Measurements from ENCODE around the gene GSAP.
A peak's percentile ranks its signal among the peaks of the same experiment; 100 is the strongest.
"Not testable (repeated sequence)": the region's sequence is repeated elsewhere in the genome, so short reads cannot be mapped to it uniquely, and the experiment has no call there.

Gene GSAP

DNA sequence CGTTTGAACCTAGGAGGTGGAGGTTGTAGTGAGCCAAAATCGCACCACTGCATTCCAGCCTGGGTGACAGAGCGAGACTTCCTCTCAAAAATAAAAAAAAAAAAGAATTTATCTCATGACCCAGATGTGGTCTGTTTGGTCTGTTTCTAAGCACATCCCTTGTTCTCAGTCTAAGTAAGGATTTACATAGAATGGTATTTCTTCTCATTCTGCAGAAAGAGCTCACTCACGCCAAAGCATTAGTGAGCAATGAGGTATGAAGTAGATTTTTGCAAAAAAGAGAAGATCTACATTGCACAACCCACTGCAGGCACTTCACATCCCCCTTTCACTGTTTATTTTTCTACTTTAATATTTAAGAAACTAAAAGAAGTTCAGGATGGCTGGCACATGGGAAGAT lies 140.0 kb downstream of the GSAP start:
- DNase-seq, result no peak

- DNase-seq, result not testable (repeated sequence)
Measured at GRCh38 chr7:77275663-77276062, 140.5 kb downstream of the GSAP start.

- DNase-seq, result no peak
Measured at GRCh38 chr7:77271766-77272165, 144.4 kb downstream of the GSAP start.

- DNase-seq, result no peak
Measured at GRCh38 chr7:77270094-77270480, 146.1 kb downstream of the GSAP start.

DNA sequence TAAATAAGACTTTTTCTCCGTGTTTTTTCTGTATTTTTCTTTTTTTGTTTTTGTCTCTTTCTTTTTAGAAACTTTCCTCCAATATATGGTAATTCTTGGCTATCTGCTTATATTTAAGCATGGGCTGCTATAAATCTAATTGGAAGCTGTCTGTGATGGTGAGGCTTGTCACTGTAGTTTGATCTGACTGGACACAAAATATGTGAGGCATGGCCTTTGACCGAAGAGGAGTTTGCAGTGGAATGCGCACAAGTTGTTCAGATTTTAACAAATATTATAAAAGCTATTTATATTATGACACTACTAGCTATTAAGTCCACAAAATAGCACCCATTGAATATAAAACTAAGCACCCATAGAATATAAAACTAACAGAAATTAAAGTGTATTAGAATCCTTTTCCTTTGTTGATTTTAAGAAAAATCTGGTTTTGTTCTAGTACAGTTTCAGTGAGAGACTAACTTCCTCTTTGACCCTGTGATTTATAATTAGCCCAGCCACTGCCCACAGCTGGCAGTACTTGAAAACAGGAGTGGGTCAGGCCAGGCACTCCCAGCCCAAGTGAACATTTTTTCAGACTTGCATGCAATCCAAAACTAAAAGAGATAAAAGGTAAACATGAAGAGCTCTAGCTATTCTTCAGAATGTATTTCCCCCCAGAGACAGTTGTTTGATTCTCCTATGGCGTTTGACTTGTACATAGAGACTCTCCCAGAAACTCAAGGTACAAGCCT lies 146.6 kb downstream of the GSAP start:
- no peak for DNase-seq

DNA sequence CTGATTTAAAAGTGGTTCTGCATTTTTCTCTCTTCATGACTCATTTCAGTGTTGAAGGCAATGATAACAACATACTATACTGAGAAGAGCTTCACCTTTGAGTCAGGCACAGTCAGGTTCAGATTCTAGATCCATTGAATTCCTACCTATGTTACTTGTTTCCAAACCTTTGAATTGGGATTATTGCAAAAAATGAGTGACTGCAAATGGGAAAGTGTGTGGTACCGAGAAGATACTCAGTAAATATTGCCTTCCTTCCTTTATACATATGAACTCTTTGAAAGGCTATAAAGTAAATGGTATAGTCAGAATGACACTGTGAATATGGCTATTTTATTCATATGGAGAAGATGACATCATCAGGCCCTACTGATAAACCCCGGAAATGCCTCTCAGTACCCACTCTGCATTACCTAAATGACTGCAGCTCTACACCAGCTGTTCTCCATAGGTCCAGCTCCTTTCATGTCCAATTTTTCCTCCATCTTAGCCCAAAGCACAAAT lies 149.8 kb downstream of the GSAP start:
- DNase-seq, result peak; percentile 86

DNA sequence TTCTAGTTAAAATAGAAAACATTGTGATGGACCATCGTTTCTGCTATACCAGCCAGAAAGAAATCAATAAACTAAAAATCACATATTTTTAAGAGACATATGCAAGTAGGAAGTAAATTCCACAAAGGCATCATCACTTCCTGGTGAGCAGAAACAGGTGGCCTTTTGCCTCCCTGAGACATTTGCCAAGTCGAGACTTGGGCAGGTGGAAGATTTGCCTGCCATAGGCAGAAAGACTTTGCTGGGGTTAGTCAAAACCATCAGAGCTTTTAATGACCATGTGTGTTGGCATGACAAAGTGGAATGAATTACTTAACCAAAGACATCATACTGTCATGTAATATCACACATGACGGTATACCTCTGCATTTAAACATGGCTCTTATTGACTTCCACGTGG lies 150.5 kb downstream of the GSAP start:
- peak; percentile 18 for DNase-seq

DNA sequence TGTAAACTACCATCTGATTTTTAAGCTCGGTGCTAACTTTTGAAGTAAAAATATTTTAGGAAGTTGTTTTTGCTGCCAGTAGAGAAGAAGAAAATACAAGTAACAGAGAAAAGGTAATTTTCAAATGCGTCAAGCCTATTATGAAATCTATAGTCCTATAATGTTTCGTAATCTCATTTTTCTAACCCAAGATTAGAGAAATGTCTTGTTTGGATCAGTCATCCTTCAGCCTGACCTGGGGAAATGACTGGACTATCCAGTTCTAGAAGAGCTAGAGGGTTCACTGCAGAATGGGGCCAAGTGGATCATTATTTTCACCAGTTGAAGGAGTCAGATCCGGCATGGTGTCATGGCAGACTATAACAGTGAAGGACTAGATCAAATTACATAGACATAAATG lies 153.8 kb downstream of the GSAP start:
- no peak for DNase-seq
